A549 (cell line): ENCODE measurements around the gene AIF1L.

ENCODE experiments used
- HOXA7 ChIP-seq: fragments of 250-450 bp; sonication (Bioruptor Pico); IDR thresholded peaks from 2 replicates; pipeline ENCODE4 v1.5.0; 2020; ENCODE audit warnings: mild to moderate bottlenecking, moderate library complexity
- JUN ChIP-seq, 2 experiments: fragments of >200 bp; sonication (Bioruptor Twin); formaldehyde crosslinking; IDR thresholded peaks; 2 replicates in 1 of 2; 3 replicates in 1 of 2; pipeline ENCODE4 v1.6.1; 2016 to 2017
- TF ChIP-seq, protein P1 (sequence below): fragments of >200 bp; sonication (Bioruptor Twin); formaldehyde crosslinking; IDR thresholded peaks from 3 replicates; pipeline ENCODE4 v1.5.1; 2016

DNA sequence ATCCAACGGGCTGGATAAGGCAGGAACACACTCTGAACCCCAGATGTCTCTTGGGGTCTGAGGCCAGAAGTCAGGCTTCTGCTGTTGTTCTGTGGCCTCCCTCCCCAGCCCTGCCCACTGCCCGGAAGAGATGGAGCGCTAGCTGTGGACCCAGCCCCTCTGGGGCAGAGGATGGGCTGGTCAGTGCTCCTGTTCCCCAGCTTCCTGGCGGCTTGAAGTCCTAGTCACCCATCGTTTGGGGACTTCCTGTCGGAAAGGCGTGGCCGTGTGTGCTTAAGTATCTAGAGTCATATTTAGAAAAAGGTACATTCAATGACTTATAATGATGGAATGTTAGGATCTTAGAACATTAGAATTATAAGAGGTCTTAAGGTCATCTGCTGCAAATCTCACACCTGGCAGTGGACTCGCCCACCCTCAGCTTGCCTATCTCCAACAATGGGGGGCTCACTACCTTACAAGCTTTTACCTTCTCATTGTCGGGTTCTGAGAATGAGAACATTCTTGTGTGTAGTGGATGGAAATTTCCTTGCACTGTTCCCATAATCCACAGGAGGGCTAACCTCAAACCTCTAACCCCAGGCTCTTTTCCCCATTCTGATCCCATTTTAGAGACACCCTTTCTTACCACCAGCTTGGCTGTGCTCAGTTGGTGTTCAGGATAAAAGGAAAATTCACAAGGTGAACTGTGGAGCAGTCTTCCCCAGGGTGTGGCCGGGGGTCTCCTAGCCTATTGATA is 13.4 kb upstream of the AIF1L start:
- TF ChIP-seq, protein P1, sequence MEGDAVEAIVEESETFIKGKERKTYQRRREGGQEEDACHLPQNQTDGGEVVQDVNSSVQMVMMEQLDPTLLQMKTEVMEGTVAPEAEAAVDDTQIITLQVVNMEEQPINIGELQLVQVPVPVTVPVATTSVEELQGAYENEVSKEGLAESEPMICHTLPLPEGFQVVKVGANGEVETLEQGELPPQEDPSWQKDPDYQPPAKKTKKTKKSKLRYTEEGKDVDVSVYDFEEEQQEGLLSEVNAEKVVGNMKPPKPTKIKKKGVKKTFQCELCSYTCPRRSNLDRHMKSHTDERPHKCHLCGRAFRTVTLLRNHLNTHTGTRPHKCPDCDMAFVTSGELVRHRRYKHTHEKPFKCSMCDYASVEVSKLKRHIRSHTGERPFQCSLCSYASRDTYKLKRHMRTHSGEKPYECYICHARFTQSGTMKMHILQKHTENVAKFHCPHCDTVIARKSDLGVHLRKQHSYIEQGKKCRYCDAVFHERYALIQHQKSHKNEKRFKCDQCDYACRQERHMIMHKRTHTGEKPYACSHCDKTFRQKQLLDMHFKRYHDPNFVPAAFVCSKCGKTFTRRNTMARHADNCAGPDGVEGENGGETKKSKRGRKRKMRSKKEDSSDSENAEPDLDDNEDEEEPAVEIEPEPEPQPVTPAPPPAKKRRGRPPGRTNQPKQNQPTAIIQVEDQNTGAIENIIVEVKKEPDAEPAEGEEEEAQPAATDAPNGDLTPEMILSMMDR: no peak
- TF ChIP-seq HOXA7 (CRISPR knock-in tag) (no peak), JUN (IDR thresholded peaks at IDR 0.05) (no peak)
